T-helper 1 cell treated with Interleukin-12 subunit alpha and Interleukin-12 subunit beta and Interleukin-4 antibody, amounts not matched to agents 30 μg/mL and 1 μg/mL, for 36 hours (primary cell): ENCODE results near the gene CNTNAP3.
"Not testable (repeated sequence)": the region's sequence is repeated elsewhere in the genome, so short reads cannot be mapped to it uniquely, and the experiment has no call there.

Experiments used
- H3K27ac Mint-ChIP-seq: one replicate; pipeline ENCODE4 v1.8.0; 2021; ENCODE audit warnings: mild to moderate bottlenecking, mixed read lengths
- H3K27me3 Mint-ChIP-seq: one replicate; pipeline ENCODE4 v1.8.0; 2021; ENCODE audit warnings: low read depth, mixed read lengths
- H3K36me3 Mint-ChIP-seq: one replicate; pipeline ENCODE4 v1.8.0; 2021; ENCODE audit warnings: low read depth, mixed read lengths
- H3K4me1 Mint-ChIP-seq: one replicate; pipeline ENCODE4 v1.8.0; 2021; ENCODE audit warnings: low read depth, mixed read lengths
- H3K4me3 Mint-ChIP-seq: one replicate; pipeline ENCODE4 v1.8.0; 2021; ENCODE audit warnings: mild to moderate bottlenecking, moderate library complexity, mixed read lengths
- H3K9me3 Mint-ChIP-seq: one replicate; pipeline ENCODE4 v1.8.0; 2021; ENCODE audit warnings: mixed read lengths

The CNTNAP3 gene

GRCh38 chr9:39287980-39288379, at the start of gene CNTNAP3:
TSS of gene CNTNAP3 (minus strand) at chr9:39288167. CDS start at chr9:39288064, 103 bp downstream.
- H3K4me1 Mint-ChIP-seq, H3K9me3 Mint-ChIP-seq, H3K27me3 Mint-ChIP-seq, H3K27ac Mint-ChIP-seq, H3K36me3 Mint-ChIP-seq, H3K4me3 Mint-ChIP-seq: not testable (repeated sequence)

GRCh38 chr9:39279995-39280394, 8.0 kb downstream of the CNTNAP3 start:
- H3K36me3 Mint-ChIP-seq, H3K27me3 Mint-ChIP-seq, H3K4me3 Mint-ChIP-seq, H3K4me1 Mint-ChIP-seq, H3K9me3 Mint-ChIP-seq, H3K27ac Mint-ChIP-seq: not testable (repeated sequence)

GRCh38 chr9:39242513-39242912, 45.5 kb downstream of the CNTNAP3 start:
- H3K36me3 Mint-ChIP-seq, H3K9me3 Mint-ChIP-seq, H3K4me3 Mint-ChIP-seq, H3K4me1 Mint-ChIP-seq, H3K27me3 Mint-ChIP-seq, H3K27ac Mint-ChIP-seq: not testable (repeated sequence)

- H3K27ac Mint-ChIP-seq, H3K36me3 Mint-ChIP-seq, H3K27me3 Mint-ChIP-seq, H3K4me3 Mint-ChIP-seq, H3K9me3 Mint-ChIP-seq, H3K4me1 Mint-ChIP-seq: not testable (repeated sequence)
Observed at GRCh38 chr9:39232130-39232991, 55.6 kb downstream of the CNTNAP3 start.

GRCh38 chr9:39215976-39216375, 72.0 kb downstream of the CNTNAP3 start:
- H3K4me3 Mint-ChIP-seq, H3K27ac Mint-ChIP-seq, H3K27me3 Mint-ChIP-seq, H3K9me3 Mint-ChIP-seq, H3K36me3 Mint-ChIP-seq, H3K4me1 Mint-ChIP-seq: not testable (repeated sequence)

GRCh38 chr9:39209773-39210172, 78.2 kb downstream of the CNTNAP3 start:
- not testable (repeated sequence) for H3K27ac Mint-ChIP-seq, H3K9me3 Mint-ChIP-seq, H3K27me3 Mint-ChIP-seq

GRCh38 chr9:39206643-39207042, 81.3 kb downstream of the CNTNAP3 start:
- not testable (repeated sequence) for H3K4me3 Mint-ChIP-seq, H3K27ac Mint-ChIP-seq, H3K36me3 Mint-ChIP-seq, H3K9me3 Mint-ChIP-seq, H3K4me1 Mint-ChIP-seq, H3K27me3 Mint-ChIP-seq

More at GRCh38 chr9:39209773-39210172, 78.2 kb downstream of the CNTNAP3 start:
- not testable (repeated sequence) for H3K4me3 Mint-ChIP-seq, H3K36me3 Mint-ChIP-seq, H3K4me1 Mint-ChIP-seq

GRCh38 chr9:39205842-39206241, 82.1 kb downstream of the CNTNAP3 start:
- not testable (repeated sequence) for H3K9me3 Mint-ChIP-seq, H3K4me3 Mint-ChIP-seq, H3K4me1 Mint-ChIP-seq, H3K27ac Mint-ChIP-seq, H3K36me3 Mint-ChIP-seq, H3K27me3 Mint-ChIP-seq

GRCh38 chr9:39200412-39200811, 87.6 kb downstream of the CNTNAP3 start:
- not testable (repeated sequence) for H3K36me3 Mint-ChIP-seq, H3K4me3 Mint-ChIP-seq, H3K4me1 Mint-ChIP-seq, H3K27ac Mint-ChIP-seq, H3K9me3 Mint-ChIP-seq, H3K27me3 Mint-ChIP-seq

GRCh38 chr9:39198000-39198709, 89.8 kb downstream of the CNTNAP3 start:
- not testable (repeated sequence) for H3K36me3 Mint-ChIP-seq, H3K4me3 Mint-ChIP-seq, H3K9me3 Mint-ChIP-seq, H3K27me3 Mint-ChIP-seq, H3K27ac Mint-ChIP-seq, H3K4me1 Mint-ChIP-seq

GRCh38 chr9:39171370-39171769, 116.6 kb downstream of the CNTNAP3 start:
- not testable (repeated sequence) for H3K4me1 Mint-ChIP-seq, H3K27ac Mint-ChIP-seq, H3K36me3 Mint-ChIP-seq, H3K27me3 Mint-ChIP-seq, H3K9me3 Mint-ChIP-seq, H3K4me3 Mint-ChIP-seq

GRCh38 chr9:39157714-39158113, 130.3 kb downstream of the CNTNAP3 start:
- H3K4me1 Mint-ChIP-seq, H3K9me3 Mint-ChIP-seq, H3K36me3 Mint-ChIP-seq, H3K4me3 Mint-ChIP-seq, H3K27me3 Mint-ChIP-seq, H3K27ac Mint-ChIP-seq: not testable (repeated sequence)

- H3K9me3 Mint-ChIP-seq, H3K4me1 Mint-ChIP-seq, H3K27ac Mint-ChIP-seq, H3K36me3 Mint-ChIP-seq, H3K4me3 Mint-ChIP-seq, H3K27me3 Mint-ChIP-seq: not testable (repeated sequence)
Observed at GRCh38 chr9:39132826-39133552, 155.0 kb downstream of the CNTNAP3 start.

GRCh38 chr9:39121401-39121800, 166.6 kb downstream of the CNTNAP3 start:
- H3K9me3 Mint-ChIP-seq, H3K4me3 Mint-ChIP-seq, H3K27me3 Mint-ChIP-seq, H3K4me1 Mint-ChIP-seq, H3K36me3 Mint-ChIP-seq, H3K27ac Mint-ChIP-seq: not testable (repeated sequence)

- H3K4me3 Mint-ChIP-seq, H3K27me3 Mint-ChIP-seq, H3K36me3 Mint-ChIP-seq, H3K4me1 Mint-ChIP-seq, H3K27ac Mint-ChIP-seq, H3K9me3 Mint-ChIP-seq: not testable (repeated sequence)
Observed at GRCh38 chr9:39111746-39112145, 176.2 kb downstream of the CNTNAP3 start.
